Neural progenitor cell (in vitro differentiated cells): Measurements from ENCODE around the gene EXOC4.

ENCODE experiments used
- CTCF ChIP-seq: fragments of 200-600 bp; sonication (generic); IDR thresholded peaks from 2 replicates; pipeline ENCODE4 v1.5.1; 2017; ENCODE audit warnings: antibody characterized with exemption, mild to moderate bottlenecking
- EZH2 ChIP-seq: fragments of 200-600 bp; sonication (generic); IDR thresholded peaks from 2 replicates; pipeline ENCODE4 v1.6.1; 2017; ENCODE audit warnings: antibody characterized with exemption, mild to moderate bottlenecking, moderate library complexity
- EZH2phosphoT487 ChIP-seq: fragments of 200-600 bp; sonication (generic); IDR thresholded peaks from 2 replicates; pipeline ENCODE4 v1.6.1; 2017; ENCODE audit warnings: antibody characterized with exemption

GRCh38 chr7:133950855-133951254 is 698.0 kb downstream of the EXOC4 start:
- TF ChIP-seq CTCF: no peak
- no peak for TF ChIP-seq EZH2
- TF ChIP-seq EZH2phosphoT487: no peak
